Neural progenitor cell (in vitro differentiated cells): ENCODE data around the gene COMMD1. TPM values are rescaled to one million over a fixed set of nuclear protein-coding genes. Genes with fewer than 3 reads are reported as not detected.
"Not testable (repeated sequence)": the region's sequence is repeated elsewhere in the genome, so short reads cannot be mapped to it uniquely, and the experiment has no call there.

Experiments used
- DNase-seq: peaks from one replicate; pipeline ENCODE4 v3.0.0-alpha.2; 2016; ENCODE audit warnings: low spot score
- H2AFZ ChIP-seq: fragments of 200-600 bp; sonication (generic); replicated peaks from 2 replicates; pipeline ENCODE4 v1.6.1; 2016; ENCODE audit warnings: antibody characterized with exemption
- H3F3A ChIP-seq: fragments of 200-600 bp; sonication (generic); 2 replicates; pipeline ENCODE4 v1.6.1; 2016; ENCODE audit warnings: antibody characterized with exemption, low read depth
- H3K27ac ChIP-seq: fragments of 200-600 bp; sonication (generic); 2 replicates; pipeline ENCODE4 v1.5.1; 2016; ENCODE audit warnings: mild to moderate bottlenecking
- H3K27me3 ChIP-seq: fragments of 200-600 bp; sonication (generic); 2 replicates; pipeline ENCODE4 v1.6.1; 2016; ENCODE audit warnings: mild to moderate bottlenecking, moderate library complexity
- H3K36me3 ChIP-seq: fragments of 200-600 bp; sonication (generic); 2 replicates; pipeline ENCODE4 v1.5.1; 2016
- H3K4me1 ChIP-seq: fragments of 200-600 bp; sonication (generic); 2 replicates; pipeline ENCODE4 v1.6.1; 2016; ENCODE audit warnings: mixed run types
- H3K4me2 ChIP-seq: fragments of 200-600 bp; sonication (generic); 2 replicates; pipeline ENCODE4 v1.6.1; 2016
- H3K4me3 ChIP-seq: fragments of 200-600 bp; sonication (generic); 2 replicates; pipeline ENCODE4 v1.5.1; 2016
- H3K79me2 ChIP-seq: fragments of 200-600 bp; sonication (generic); 2 replicates; pipeline ENCODE4 v1.6.1; 2016; ENCODE audit warnings: low read depth
- H3K9ac ChIP-seq: fragments of 200-600 bp; sonication (generic); 2 replicates; pipeline ENCODE4 v1.6.1; 2016
- H3K9me3 ChIP-seq: fragments of 200-600 bp; sonication (generic); 2 replicates; pipeline ENCODE4 v1.5.1; 2016; ENCODE audit warnings: low read depth
- H4K20me1 ChIP-seq: fragments of 200-600 bp; sonication (generic); 2 replicates; pipeline ENCODE4 v1.6.1; 2016; ENCODE audit warnings: low read depth
- H3K27ac Mint-ChIP-seq: 3 replicates; pipeline ENCODE4 v1.8.0; 2021; ENCODE audit warnings: mixed read lengths
- H3K27me3 Mint-ChIP-seq: 2 replicates; pipeline ENCODE4 v1.8.0; 2022; ENCODE audit warnings: low read depth, mild to moderate bottlenecking, inconsistent platforms, moderate library complexity, mixed read lengths; ENCODE audit not compliant: insufficient read depth
- H3K36me3 Mint-ChIP-seq: 3 replicates; pipeline ENCODE4 v1.8.0; 2021; ENCODE audit warnings: mixed read lengths
- H3K4me1 Mint-ChIP-seq: 3 replicates; pipeline ENCODE4 v1.8.0; 2021; ENCODE audit warnings: mixed read lengths
- H3K4me3 Mint-ChIP-seq: 3 replicates; pipeline ENCODE4 v1.8.0; 2021; ENCODE audit warnings: mild to moderate bottlenecking, moderate library complexity, mixed read lengths
- H3K9me3 Mint-ChIP-seq: 3 replicates; pipeline ENCODE4 v1.8.0; 2020; ENCODE audit warnings: mixed read lengths
- CTCF ChIP-seq: fragments of 200-600 bp; sonication (generic); IDR thresholded peaks from 2 replicates; pipeline ENCODE4 v1.5.1; 2017; ENCODE audit warnings: antibody characterized with exemption, mild to moderate bottlenecking
- EZH2 ChIP-seq: fragments of 200-600 bp; sonication (generic); IDR thresholded peaks from 2 replicates; pipeline ENCODE4 v1.6.1; 2017; ENCODE audit warnings: antibody characterized with exemption, mild to moderate bottlenecking, moderate library complexity
- EZH2phosphoT487 ChIP-seq: fragments of 200-600 bp; sonication (generic); IDR thresholded peaks from 2 replicates; pipeline ENCODE4 v1.6.1; 2017; ENCODE audit warnings: antibody characterized with exemption
- total RNA-seq: library from RNA; depleted of rRNA; stranded (reverse); fragments of >200 nt; gene quantifications from 2 replicates; pipeline ENCODE4 v1.2.3, GENCODE V29; 2015; ENCODE audit warnings: low replicate concordance

COMMD1 gene
- total RNA-seq, result 26.7 and 36.9 TPM in 2 replicates

- Histone ChIP-seq H3K4me2 (peak within 1 kb of the TSS; percentile 91), H3K4me1 (no peaks in the 10 kb centered on the region), H3K27ac (no peak within 1 kb of the TSS), H3K9ac (peak within 1 kb of the TSS; percentile 65), H3K4me3 (peak within 1 kb of the TSS; percentile 84), H3F3A (no peaks in the 10 kb centered on the region), H3K9me3 (no peaks in the 10 kb centered on the region), H4K20me1 (no peaks in the 10 kb centered on the region), H3K36me3 (no peaks in the 10 kb centered on the region), H3K79me2 (peaks cover 16% of the 10 kb centered on the region), H3K27me3 (no peaks in the 10 kb centered on the region), H2AFZ (peak within 1 kb of the TSS; percentile 91)
- peaks cover 6% of the 10 kb centered on the region for H3K27me3 Mint-ChIP-seq
- H3K4me3 Mint-ChIP-seq, result peak within 1 kb of the TSS; percentile 97
- peaks cover 8% of the 10 kb centered on the region for H3K4me1 Mint-ChIP-seq
- TF ChIP-seq EZH2phosphoT487 (no peak), EZH2 (no peak), CTCF (no peak)
- H3K36me3 Mint-ChIP-seq, result no peaks in the 10 kb centered on the region
- H3K27ac Mint-ChIP-seq, result no peak within 1 kb of the TSS
- peak; percentile 86 for DNase-seq
- H3K9me3 Mint-ChIP-seq, result no peaks in the 10 kb centered on the region
These were observed at the start of gene COMMD1 for GRCh38 chr2:61905372-61906185. Gene COMMD1 (plus strand): TSS chr2:61905674. CDS start chr2:61905679, 5 bp downstream.

- no peak overlapping the region for H3K4me2 ChIP-seq
- no peaks in the 10 kb centered on the region for H4K20me1 ChIP-seq
- no peak overlapping the region for H3K27ac ChIP-seq
- no peaks in the 10 kb centered on the region for H3K36me3 ChIP-seq
- Mint-ChIP-seq H3K27ac (no peak overlapping the region), H3K4me1 (peaks cover 10% of the 10 kb centered on the region), H3K27me3 (no peaks in the 10 kb centered on the region), H3K36me3 (peaks cover 10% of the 10 kb centered on the region), H3K9me3 (peaks cover 5% of the 10 kb centered on the region), H3K4me3 (no peak overlapping the region)
- no peak overlapping the region for H3K4me3 ChIP-seq
- no peaks in the 10 kb centered on the region for H3K4me1 ChIP-seq
- no peak overlapping the region for H2AFZ ChIP-seq
- H3K9me3 ChIP-seq, result no peaks in the 10 kb centered on the region
- peaks cover 12% of the 10 kb centered on the region for H3K79me2 ChIP-seq
- H3K9ac ChIP-seq, result no peak overlapping the region
- TF ChIP-seq EZH2phosphoT487 (no peak), CTCF (no peak), EZH2 (no peak)
- H3K27me3 ChIP-seq, result no peaks in the 10 kb centered on the region
- no peak for DNase-seq
- H3F3A ChIP-seq, result peaks cover 28% of the 10 kb centered on the region
These were observed 48.2 kb upstream of the COMMD1 start for GRCh38 chr2:61857224-61857623.

GRCh38 chr2:61862085-61862484 lies 43.4 kb upstream of the COMMD1 start:
- no peak overlapping the region for H3K4me2 ChIP-seq
- Mint-ChIP-seq H3K27me3 (no peaks in the 10 kb centered on the region), H3K36me3 (peaks cover 41% of the 10 kb centered on the region), H3K9me3 (peaks cover 12% of the 10 kb centered on the region), H3K4me1 (no peaks in the 10 kb centered on the region), H3K4me3 (no peak overlapping the region), H3K27ac (no peak overlapping the region)
- no peaks in the 10 kb centered on the region for H4K20me1 ChIP-seq
- no peaks in the 10 kb centered on the region for H3K27me3 ChIP-seq
- H3K36me3 ChIP-seq, result peaks cover 7% of the 10 kb centered on the region
- H3K9me3 ChIP-seq, result no peaks in the 10 kb centered on the region
- TF ChIP-seq EZH2phosphoT487, result no peak
- TF ChIP-seq CTCF, result no peak
- TF ChIP-seq EZH2, result no peak
- no peaks in the 10 kb centered on the region for H3K79me2 ChIP-seq
- no peak for DNase-seq
- H3F3A ChIP-seq, result peaks cover 8% of the 10 kb centered on the region
- H3K4me1 ChIP-seq, result no peaks in the 10 kb centered on the region
- H3K9ac ChIP-seq, result no peak overlapping the region
- no peak overlapping the region for H3K27ac ChIP-seq
- no peak overlapping the region for H3K4me3 ChIP-seq
- H2AFZ ChIP-seq, result no peak overlapping the region

GRCh38 chr2:61866482-61867089 lies 38.9 kb upstream of the COMMD1 start:
- not testable (repeated sequence) for H3K27ac Mint-ChIP-seq, H3K9ac ChIP-seq, H3K4me2 ChIP-seq, H3K4me3 Mint-ChIP-seq, H3K27me3 Mint-ChIP-seq, H3K79me2 ChIP-seq, H3K4me3 ChIP-seq, H3K27me3 ChIP-seq, H3K4me1 Mint-ChIP-seq, DNase-seq, H2AFZ ChIP-seq, H3K4me1 ChIP-seq, H3K27ac ChIP-seq, H3K9me3 ChIP-seq, H4K20me1 ChIP-seq
- peaks cover 10% of the 10 kb centered on the region for H3K9me3 Mint-ChIP-seq
- Histone ChIP-seq H3K36me3 (peaks cover 24% of the 10 kb centered on the region), H3F3A (peaks cover 37% of the 10 kb centered on the region)
- peaks cover 59% of the 10 kb centered on the region for H3K36me3 Mint-ChIP-seq
